DMS114 treated with DMSO at 0.1 percent for 48 hours (cell line): Measurements from ENCODE around the gene VAV2.

Experiments
- DNase-seq: peaks from one replicate; lab custom pipeline; 2025; ENCODE audit not compliant: unreplicated experiment; lab: John Stamatoyannopoulos, UW

Gene VAV2

GRCh38 chr9:133716564-133717112 is 275.5 kb downstream of the VAV2 start:
- DNase-seq = no peak

GRCh38 chr9:133715866-133716563 is 276.1 kb downstream of the VAV2 start:
- no peak for DNase-seq

- no peak for DNase-seq
These were observed 276.7 kb downstream of the VAV2 start for GRCh38 chr9:133715295-133715865.

- DNase-seq = no peak
These were observed 277.4 kb downstream of the VAV2 start for GRCh38 chr9:133714606-133715294.

- no peak for DNase-seq
These were observed 278.1 kb downstream of the VAV2 start for GRCh38 chr9:133713960-133714495.

- DNase-seq = no peak
These were observed 278.8 kb downstream of the VAV2 start for GRCh38 chr9:133713150-133713959.

GRCh38 chr9:133712221-133713100 is 279.7 kb downstream of the VAV2 start:
- no peak for DNase-seq
